Keratinocyte (primary cell): ENCODE measurements around the gene SPATA16.
"Not testable (repeated sequence)": the region's sequence is repeated elsewhere in the genome, so short reads cannot be mapped to it uniquely, and the experiment has no call there.

ENCODE experiments used
- CTCF ChIP-seq, 3 experiments: IDR thresholded peaks in 1 of 3; conservative IDR thresholded peaks in 1 of 3; optimal IDR thresholded peaks in 1 of 3; 2 replicates in 2 of 3; 3 replicates in 1 of 3; pipeline versions ENCODE3 to v1.5.1; 2011; ENCODE audit warnings: low read length in 3 of 3, mild to moderate bottlenecking in 3 of 3, moderate library complexity in 2 of 3, control low read depth in 1 of 3, inconsistent platforms in 1 of 3; ENCODE audit not compliant: insufficient read depth in 2 of 3; ENCODE audit errors: extremely low read depth in 1 of 3
- EZH2 ChIP-seq: IDR thresholded peaks from one replicate; pipeline ENCODE4 v1.6.1; 2012; ENCODE audit warnings: inconsistent platforms, mild to moderate bottlenecking, low read length, moderate library complexity

DNA sequence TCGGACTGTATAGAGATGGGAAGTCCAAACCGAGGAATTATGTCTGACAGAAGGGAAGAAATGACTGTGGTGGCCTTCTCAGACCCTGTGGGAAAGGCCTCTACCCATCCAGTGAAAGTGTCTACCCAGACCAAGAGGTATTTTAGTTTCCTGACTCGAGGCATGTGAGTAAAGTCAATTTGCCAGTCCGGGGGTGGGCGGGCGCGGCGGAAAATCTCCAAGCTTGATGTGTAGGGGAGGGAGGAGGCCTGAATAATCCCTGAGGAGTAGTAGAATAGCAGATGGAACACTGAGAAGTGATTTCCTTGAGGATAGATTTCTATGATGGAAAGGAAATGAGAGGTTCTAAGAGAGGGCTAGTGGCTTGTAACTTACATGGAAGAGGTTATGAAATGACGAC lies 15.5 kb upstream of the SPATA16 start:
- TF ChIP-seq CTCF (optimal IDR thresholded peaks at IDR 0.05 in 1 of 3, IDR thresholded peaks at IDR 0.05 in 1 of 3, conservative IDR thresholded peaks at IDR 0.05 in 1 of 3; ENCODE audit: extremely low read depth in 1 of 3, insufficient read depth in 2 of 3, low read length in 3 of 3); EZH2: not testable (repeated sequence)
